Ureter (tissue), 1 donor: ENCODE measurements around the gene B3GLCT. TPM values are rescaled to one million over a fixed set of nuclear protein-coding genes. Genes with fewer than 3 reads are reported as not detected.
"Not testable (repeated sequence)": the region's sequence is repeated elsewhere in the genome, so short reads cannot be mapped to it uniquely, and the experiment has no call there.

ENCODE experiments used
- DNase-seq: peaks from one replicate; pipeline ENCODE4 v3.0.0-alpha.2; 2020; ENCODE audit warnings: low spot score
- total RNA-seq: library from RNA; stranded (reverse); gene quantifications from one replicate; pipeline ENCODE4 v1.2.4, GENCODE V29; 2023
- donor health status: DM: yes; HTN: yes; CAD: no.

B3GLCT gene
- total RNA-seq, 1 donor from 2014 or later, result 4.1 TPM

DNA sequence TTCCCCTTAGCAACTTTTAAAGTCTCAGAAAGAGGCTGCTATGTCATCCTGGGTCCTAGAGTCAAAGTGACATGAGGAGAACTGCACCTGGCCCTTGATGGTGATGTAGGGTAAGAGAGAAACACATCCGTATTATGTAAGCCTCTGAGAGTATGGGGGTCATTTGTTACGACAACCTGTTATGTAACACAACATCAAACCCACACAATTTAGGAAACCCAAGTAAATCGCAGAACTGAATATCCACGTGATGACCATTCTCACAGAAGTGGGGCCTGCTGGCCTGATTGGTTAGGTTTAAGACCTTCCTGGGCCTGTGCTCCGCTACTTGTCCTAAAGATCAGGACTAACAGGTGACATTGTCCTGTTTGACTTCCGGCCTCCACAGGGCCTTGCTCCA, 15.3 kb upstream of the B3GLCT start:
- no peak for DNase-seq

DNA sequence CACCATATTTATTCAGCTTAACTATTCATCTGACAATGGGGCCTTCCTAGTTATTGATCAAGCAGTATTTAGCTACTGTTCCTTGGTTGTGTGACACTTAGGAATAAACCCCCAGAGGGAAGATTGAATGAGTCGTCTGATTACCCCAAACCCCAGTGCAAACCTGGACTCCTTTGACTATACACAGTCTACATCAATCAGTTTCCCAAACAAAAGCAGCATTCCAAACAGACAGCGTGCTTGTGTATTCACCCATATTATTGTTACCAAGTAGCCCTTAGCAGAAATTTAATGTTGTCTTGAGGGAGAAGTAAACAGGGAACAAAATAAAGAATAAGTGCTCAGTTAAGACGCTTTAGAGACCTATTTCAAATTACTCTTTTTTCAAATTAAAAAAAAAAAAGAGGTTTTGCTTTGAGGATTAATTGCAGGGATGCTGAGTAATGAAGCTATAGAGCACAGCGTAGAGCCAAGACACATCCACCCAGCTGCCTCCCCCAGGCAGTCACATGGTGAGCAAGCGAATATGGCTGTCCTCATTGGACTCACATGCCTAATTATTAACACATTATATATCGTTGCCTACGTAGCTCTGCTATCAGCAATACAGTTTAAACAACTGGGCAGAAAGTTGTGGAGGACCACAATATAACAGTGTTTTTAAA, 14.7 kb upstream of the B3GLCT start:
- DNase-seq, result no peak

DNA sequence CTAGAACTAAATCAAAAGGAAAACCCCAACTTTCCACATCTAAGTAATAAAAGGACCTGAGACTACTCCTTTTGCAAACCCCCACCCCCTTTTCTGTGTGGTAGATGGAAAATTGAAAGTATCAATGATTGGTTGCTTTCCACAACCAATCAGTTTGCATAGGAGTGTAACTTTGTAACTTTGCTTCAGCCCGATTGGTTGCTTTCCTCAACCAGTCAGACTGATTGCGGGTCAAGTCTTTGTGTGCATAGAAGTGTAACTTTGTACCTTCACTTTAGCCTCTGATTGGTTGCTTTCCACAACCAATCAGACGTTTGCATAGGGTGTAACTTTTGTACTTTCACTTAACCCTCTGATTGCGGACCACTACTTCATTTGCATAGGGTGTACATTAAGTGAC, 8.0 kb upstream of the B3GLCT start:
- no peak for DNase-seq

DNA sequence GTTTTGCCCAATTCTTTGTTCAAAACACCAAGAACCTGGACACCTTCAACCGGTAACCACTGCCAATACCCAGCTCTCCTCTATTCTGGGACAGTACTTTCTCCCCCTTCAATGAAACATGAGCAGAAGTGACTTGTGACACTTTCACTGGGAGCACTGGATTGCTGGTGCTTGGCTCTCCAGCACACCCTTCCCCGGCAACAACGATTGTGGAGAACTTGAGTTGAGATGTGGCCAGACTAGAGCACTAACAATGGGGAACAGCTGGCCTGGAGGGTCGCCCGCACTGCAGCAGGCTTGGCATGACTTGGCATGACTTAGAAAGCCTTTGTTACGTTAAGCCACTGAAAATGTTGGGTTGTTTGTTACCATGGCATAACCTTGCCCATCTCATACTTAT, 7.5 kb upstream of the B3GLCT start:
- no peak for DNase-seq

DNA sequence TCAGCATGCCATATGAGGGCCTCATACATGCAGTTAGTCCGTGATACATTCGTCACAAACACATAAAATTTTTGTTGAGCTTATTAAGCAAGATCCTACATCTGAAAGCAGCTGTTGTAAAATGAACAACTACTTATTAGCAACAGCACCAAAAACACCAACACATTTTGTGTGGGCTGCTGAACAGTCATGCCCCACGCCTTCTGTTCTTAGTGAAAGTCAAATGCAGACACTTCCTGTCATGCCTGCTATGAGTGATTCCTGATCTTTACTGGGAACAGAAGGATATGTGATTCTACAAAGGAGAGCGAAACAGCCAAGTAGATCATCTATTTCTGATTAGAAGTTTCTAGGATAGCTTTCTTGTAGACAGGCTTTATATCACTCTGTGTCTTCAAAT, 4.2 kb upstream of the B3GLCT start:
- DNase-seq, result no peak

DNA sequence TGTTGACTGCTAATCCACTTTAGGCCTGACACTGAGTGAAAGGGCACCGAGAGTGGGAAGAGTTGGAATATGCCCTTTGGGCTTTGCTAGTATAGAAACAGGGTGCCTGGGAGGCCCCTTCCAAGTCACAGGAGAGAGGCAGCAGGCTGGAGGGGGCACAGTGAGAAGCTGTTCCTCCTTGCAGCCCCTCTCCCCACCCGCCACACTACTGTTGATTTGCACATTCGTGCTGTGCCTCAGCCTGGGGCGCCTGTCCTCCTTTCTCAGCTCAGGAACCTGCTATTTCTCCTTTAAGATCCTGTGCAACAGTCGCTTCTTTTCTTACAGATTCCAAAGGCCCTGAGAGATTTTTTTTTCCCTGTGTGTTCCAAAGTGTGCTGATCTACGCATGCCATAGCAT, 2.8 kb upstream of the B3GLCT start:
- DNase-seq, result no peak

DNA sequence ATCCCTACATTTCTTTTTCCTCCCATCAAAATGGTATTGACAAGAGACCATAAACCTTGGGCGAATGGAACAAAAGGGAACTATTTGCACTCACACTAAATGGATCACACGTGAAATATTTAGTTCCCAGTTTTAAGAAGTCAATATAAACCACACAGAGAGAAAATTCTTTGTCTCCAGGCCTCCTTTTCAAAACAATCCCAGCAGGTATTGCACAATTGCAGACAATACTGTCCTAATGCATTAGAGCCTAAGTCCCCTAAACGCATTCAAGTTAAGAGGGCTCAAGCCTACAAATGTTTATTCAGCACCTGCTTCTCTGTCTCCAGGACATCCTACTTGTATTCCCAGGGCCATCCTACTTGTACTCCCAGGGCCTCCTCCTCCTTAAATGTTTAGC, 1.3 kb upstream of the B3GLCT start:
- no peak for DNase-seq

DNA sequence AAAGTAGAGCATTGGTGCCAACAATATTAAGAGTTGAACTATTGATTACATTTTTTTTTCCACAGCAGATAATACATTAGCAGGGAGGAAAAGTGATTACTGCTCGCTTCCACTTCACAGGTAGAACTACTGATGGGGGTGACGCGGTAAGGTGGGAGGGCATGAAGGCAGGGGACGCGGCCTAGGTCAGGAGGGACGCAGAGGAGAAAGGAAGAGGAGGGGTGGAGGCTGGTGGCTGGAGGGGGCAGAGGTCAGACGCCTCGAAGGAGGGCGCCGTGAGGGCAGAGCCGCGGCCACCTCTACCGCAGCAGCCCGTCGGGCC, 287 bp upstream of the B3GLCT start:
- no peak for DNase-seq

DNA sequence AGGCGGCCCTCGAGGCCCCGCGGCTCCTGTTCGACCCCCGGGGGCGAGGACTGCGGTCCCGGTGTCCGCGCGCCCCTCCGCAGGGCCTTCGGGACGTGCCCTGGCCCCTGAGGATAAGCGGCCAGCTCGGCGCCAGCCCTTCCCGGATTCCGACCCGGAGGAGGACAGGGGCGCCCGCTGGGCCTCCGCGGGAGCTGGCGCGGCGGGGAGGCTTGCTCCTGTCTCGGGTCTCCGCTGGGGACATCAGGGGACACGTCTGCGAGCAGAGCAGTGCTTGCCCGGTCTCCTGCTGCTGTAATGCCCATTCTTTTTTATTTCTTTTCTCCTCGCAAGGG, 829 bp downstream of the B3GLCT start:
- peak; percentile 52 for DNase-seq

DNA sequence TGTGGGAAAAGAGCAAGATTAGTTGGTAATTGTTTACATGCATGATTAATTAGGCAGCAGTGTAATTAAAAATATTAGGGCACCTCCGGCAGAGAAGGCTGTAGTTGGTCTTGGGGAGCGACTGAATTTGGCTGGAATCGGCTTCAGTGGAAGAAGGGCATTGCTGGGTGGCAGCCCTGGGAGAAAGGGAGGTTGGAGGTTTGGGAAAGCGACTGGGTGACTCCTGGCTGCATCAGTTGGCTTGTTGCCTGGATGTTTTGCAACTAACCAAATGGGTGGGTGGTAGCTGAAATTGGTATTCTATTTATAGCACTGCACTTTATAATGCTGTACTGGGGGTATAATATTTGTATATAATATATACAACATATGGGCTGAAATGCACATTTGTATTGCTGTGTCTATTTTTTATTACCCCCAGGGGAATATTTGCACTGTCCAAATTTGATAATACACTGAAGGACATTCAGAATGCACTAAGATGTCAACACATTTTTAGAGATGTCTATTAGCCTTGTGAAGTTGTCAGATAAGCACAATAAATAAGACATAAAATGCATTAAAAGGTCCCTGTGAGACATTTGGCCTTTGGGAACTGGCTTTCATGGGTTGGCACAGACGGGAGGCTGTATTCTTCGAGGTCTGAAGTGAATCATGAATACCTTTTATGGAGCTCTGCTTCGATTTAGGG, 1.7 kb downstream of the B3GLCT start:
- no peak for DNase-seq

DNA sequence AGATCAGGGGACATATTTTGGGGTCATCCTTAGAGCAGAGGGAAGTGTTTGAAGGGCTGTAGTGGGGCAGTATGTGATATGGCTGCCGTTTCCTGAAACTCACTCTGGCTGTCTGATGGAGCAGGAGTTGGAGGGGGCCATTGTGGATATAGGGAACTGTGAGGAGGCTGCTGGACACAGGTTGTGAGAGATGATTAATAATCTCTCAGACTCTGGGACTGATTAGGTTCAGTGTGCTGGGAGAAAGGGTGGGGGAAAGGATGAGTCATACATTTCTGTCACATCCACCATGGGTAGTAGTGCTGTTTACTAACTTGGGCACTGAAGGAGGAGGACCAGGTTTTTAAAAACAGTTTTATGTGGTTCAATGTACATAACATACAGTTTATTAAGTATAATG, 4.8 kb downstream of the B3GLCT start:
- no peak for DNase-seq

DNA sequence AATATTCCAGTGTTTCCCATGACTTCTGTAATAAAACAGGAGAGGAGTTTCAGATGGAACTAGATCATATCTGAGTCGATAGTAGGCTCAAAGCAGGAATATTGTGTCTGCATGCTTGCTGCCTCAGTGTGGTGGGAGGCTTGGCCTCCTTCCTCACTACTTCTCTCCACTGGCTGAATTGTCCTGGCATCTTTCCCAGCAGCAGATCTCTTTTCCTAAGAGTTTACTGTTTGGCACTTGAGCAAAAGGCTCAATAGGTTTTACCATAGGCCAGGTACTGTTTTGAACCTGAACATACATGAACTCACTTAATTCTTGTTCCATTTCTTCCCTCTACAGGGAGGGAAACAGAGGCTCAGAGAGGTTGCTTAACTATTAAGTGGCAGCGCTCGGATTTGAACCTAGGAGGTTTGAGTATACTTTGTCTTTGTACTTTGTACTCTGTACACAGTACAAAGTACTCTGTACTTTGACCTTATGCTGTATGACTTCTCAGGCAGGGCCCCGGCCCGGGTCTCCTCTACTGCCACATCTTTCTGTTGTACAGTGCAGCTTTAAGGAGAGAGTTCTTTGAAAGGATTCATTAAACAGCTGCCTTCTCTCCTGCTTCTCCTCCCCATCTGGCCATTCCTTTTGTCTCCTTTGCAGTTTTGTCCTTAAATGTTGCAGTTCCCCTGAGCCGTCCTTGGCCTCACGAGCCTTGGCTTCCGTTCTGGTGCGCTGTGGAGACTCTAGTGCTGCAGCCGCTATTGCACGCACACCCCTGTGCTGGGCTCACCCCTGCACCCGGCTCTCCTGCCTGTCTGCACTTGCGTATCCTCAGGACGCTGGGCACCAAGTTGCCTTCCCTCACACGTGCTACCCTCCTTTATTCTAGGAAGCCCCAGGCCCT, 8.1 kb downstream of the B3GLCT start:
- DNase-seq, result no peak

DNA sequence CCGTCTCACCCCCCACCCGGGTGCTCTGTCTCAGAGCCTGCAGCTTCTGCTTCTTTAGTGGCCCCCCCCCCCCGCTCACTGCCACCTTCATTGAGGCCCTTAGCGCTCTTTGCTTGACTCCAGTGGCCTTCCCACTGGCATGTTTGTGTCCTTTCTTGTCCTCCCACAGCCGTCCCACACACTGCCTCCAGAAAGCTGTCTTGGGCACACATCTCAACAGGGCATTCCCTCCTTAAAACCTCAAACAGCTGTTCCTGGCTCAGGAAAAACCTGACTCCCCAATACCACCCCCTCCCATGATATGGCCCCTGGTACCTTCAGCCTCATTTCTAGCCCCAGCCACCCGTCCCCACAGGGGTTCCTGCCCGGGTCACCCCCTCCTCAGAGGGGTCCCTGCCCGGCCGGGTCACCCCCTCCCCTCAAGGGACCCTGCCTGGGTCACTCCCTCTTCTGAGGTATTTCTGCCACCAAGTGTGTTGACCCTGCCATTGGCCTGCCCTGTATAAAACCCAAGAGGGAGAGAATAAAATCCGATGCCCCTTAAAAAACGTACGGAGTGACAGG, 8.9 kb downstream of the B3GLCT start:
- no peak for DNase-seq

DNA sequence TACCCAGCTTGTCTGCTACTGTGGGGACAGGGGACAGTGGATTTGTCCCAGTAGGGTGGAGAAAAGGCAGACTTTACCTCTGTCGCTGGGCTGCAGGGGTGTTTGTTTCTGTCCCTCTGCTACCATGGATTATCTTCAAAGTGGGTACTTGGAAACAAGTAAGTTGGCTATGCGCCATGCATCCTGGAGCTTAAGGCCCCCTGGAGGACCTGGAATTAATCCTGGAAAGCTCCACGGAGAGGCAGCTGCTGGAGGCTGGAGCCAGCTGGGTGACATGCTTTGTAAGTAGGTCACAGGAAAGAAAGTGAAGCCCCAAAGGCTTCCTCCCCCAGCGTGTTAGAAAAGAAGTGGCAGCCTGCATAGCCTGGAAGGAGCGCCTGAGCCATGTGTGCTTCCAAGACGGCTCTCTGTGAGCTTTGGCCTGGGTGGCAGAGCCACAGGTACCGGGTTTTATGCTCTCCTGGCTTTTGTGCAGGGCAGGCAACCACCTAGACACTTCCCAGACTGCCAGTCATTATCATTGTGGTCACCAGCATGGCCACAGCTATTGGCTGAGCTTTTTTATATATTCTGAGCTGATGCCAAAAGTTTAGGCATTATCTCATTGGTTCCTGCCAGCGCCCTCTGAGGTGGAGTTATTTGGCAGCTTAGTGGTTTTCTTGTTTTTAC, 9.5 kb downstream of the B3GLCT start:
- no peak for DNase-seq

DNA sequence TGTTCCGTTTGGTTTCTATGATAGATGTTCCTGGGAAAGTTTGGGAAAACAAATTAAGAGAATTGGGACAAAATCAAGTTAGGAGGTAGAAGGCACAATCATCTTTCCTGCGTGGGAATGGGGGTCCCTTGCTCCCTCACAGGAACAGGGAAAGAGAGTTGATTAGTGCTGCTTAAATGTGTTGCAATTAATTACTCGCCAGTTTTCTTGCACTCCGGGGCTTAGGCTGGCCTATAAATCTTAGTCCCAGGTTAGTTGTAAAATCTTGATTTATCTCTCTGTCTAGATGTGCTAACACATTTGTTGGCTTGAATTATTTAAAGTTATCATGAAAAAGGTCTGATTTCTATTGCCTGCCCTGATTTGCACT, 10.1 kb downstream of the B3GLCT start:
- DNase-seq, result no peak

DNA sequence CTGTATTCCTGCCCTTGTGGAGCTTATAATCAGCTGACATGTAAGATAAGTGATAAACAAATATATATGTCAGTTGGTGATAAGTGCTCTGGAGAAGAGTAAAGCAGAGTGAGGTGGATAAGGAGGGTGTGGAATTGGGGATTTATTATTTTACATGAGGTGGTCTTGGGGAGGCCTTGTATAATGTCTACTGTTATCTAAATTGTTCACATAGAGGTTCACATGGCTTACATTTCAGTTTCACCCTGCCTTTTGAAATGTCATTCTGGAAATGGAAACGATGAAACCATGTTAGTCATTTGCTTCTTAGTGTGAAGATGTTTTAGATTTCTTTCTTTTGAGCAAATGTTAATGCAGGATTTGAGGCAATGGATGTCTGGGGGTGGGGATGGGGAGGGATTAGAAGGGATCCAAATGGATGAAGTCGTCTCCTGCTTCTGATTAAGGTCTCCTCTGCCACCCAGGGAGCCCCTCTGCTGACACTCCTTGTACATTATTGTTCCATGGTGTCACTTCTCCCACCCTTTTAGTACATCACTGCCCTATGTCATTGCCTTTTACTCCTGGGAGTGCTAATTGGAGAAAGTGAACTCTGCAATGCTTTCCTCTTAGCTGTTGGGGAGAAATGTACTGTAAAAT, 14.0 kb downstream of the B3GLCT start:
- no peak for DNase-seq

DNA sequence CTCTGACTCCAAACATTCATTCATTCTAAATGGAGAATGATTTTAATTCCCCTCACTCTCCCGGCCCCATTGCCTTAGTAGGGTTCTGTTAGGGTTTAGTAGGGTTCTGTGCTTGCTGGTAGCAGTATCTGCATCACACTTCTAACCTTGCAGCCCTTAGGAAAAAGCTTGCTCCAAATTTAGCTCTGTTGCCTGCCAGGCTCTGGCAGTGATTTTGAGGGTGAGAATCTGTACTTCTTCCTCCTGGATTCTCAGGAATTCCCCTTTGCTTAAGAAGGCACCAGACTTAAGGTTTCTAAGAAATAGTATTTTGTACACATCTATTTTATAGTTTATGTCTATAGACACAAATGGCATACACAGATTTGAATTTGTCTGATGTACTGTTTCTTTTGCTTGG, 14.7 kb downstream of the B3GLCT start:
- no peak for DNase-seq

DNA sequence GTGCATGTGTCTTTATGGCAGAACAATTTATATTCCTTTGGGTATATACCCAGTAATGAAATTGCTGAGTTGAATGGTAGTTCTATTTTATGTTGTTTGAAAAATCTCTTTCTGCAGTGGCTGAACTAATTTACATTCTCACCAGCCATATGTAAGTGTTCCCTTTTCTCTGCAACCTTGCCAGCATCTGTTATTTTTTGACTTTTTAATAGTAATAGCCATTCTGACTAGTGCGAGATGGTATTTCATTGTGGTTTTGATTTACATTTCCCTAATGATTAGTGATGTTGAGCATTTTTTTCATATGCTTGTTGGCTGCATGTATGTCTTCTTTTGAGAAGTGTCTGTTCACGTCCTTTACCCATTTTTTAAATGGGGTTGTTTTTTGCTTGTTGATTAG, 17.1 kb downstream of the B3GLCT start:
- not testable (repeated sequence) for DNase-seq

DNA sequence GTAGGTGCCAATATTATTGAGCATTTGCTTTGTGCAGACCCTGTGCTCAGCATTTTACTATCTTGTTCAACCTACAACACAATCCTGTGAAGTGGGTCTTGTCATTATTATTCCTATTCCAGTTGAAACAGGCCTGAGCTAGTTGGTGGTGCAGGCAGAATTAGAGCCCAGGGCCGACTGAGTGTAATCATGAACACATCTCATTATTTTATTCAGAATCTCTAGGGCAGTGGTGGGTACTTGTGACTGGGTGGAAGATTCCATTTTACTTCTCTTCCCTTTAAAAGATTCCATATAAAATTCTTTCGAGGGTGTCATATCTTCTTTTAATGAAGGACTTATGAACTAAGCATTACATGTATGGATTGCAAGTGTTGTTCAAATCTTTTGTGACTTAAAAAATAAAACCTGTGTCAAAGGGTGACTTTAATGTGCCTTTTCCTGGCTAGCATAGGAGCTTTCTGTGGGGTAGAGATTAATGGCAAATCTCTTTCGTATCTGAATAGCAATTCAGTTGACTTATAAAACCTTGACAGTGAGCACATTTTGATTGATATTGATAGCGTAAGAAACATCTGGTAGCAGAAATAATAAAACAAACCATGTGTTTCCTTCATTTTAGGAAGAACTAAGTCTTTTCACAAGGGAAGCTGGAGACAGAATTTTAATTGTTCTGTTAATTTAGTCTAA, 20.3 kb downstream of the B3GLCT start:
- DNase-seq, result no peak

DNA sequence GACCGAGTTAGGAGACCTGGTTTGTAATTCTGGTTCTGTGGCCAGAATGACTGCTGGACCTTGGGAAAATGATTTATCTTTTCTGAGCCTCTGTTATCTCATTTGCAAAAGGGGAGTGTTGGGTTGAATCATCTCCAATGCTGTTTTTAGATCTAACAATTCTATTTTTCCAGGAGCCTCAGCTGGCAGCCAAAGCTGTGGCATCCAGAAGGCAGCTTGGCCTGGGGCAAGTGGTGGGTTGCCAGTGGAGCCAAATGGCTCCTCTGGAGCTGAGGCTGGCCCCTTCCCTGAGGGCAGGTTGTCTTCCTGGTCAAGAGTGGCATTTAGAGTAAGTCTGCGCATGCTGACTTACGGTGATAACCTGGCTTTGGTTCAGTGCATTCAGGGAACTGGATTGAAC, 21.3 kb downstream of the B3GLCT start:
- DNase-seq, result no peak

DNA sequence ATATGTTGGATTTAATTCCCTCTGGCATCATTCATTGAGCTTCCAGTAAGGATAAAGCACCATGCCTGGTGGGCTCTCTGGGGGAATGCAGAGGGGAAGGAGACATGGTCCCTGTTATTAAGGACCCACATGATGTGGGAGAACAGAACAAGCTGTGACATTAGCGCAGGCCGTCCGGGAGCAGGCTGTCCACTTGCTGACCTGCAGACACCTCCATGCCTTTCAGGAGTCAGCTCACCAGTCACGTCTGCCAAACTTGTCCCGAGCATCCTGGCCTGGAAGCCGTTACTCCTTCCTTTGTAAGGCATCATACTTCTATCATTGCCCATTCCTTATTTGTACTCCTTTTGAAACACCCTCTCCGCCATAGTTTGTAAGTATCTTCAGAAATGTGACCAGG, 23.4 kb downstream of the B3GLCT start:
- no peak for DNase-seq
